CD14-positive monocyte (primary cell): ENCODE data around the gene CMTM3. TPM values are rescaled to one million over a fixed set of nuclear protein-coding genes. Genes with fewer than 3 reads are reported as not detected.

Experiments
- DNase-seq, 3 donors: peaks; one replicate each; pipeline ENCODE4 v3.0.0-alpha.2; 2011 to 2022
- H2AFZ ChIP-seq: 2 replicates; pipeline ENCODE4 v1.6.0; 2012; ENCODE audit warnings: mild to moderate bottlenecking, low read depth, low read length, inconsistent platforms; ENCODE audit not compliant: insufficient read depth, poor library complexity, severe bottlenecking
- H3K27ac ChIP-seq, 2 donors: 1 replicate in 1 of 2; 2 replicates in 1 of 2; pipeline ENCODE4 v1.5.1; 2012 to 2013; ENCODE audit warnings: low read length in 2 of 2, control low read depth in 1 of 2, inconsistent platforms in 1 of 2, low read depth in 1 of 2, mild to moderate bottlenecking in 1 of 2
- H3K27me3 ChIP-seq, 2 donors: one replicate each; pipeline versions ENCODE4 v1.6.0 to v1.6.1; 2011 to 2013; ENCODE audit warnings: low read length in 2 of 2; ENCODE audit not compliant: control insufficient read depth in 2 of 2, insufficient read depth in 2 of 2
- H3K36me3 ChIP-seq, 2 donors: replicated peaks in 1 of 2; 1 replicate in 1 of 2; 2 replicates in 1 of 2; pipeline versions ENCODE4 v1.5.1 to v1.6.1; 2012 to 2013; ENCODE audit warnings: low read length in 2 of 2, control low read depth in 1 of 2, inconsistent platforms in 1 of 2, mild to moderate bottlenecking in 1 of 2; ENCODE audit not compliant: insufficient read depth in 2 of 2, control insufficient read depth in 1 of 2
- H3K4me1 ChIP-seq, 2 donors: 1 replicate in 1 of 2; 2 replicates in 1 of 2; pipeline versions ENCODE4 v1.5.1 to v1.6.1; 2012 to 2013; ENCODE audit warnings: low read length in 2 of 2, control low read depth in 1 of 2, inconsistent platforms in 1 of 2, mild to moderate bottlenecking in 1 of 2, moderate library complexity in 1 of 2; ENCODE audit not compliant: insufficient read depth in 2 of 2, control insufficient read depth in 1 of 2
- H3K4me2 ChIP-seq: replicated peaks from 2 replicates; pipeline ENCODE3; 2012; ENCODE audit warnings: low read length, moderate library complexity, mild to moderate bottlenecking; ENCODE audit not compliant: poor library complexity, severe bottlenecking; ENCODE audit errors: extremely low read depth
- H3K4me3 ChIP-seq, 3 experiments: fragments of 200-600 bp in 1 of 3; sonication (generic) in 1 of 3; replicated peaks in 1 of 3; 1 replicate in 2 of 3; 2 replicates in 1 of 3; pipeline ENCODE4 v1.5.1; 2011 to 2013; ENCODE audit warnings: low read length in 3 of 3, mild to moderate bottlenecking in 3 of 3, control low read depth in 2 of 3, low read depth in 2 of 3, inconsistent platforms in 1 of 3, moderate library complexity in 1 of 3
- H3K79me2 ChIP-seq: 2 replicates; pipeline ENCODE4 v1.6.0; 2012; ENCODE audit warnings: mild to moderate bottlenecking, control low read depth, inconsistent platforms, low read length, moderate library complexity; ENCODE audit not compliant: insufficient read depth
- H3K9ac ChIP-seq: 2 replicates; pipeline ENCODE4 v1.6.0; 2017; ENCODE audit warnings: low read length, mild to moderate bottlenecking; ENCODE audit not compliant: insufficient read depth, poor library complexity, severe bottlenecking
- H3K9me3 ChIP-seq, 2 donors: replicated peaks in 1 of 2; 1 replicate in 1 of 2; 2 replicates in 1 of 2; pipeline versions ENCODE4 v1.5.1 to v1.6.1; 2012 to 2013; ENCODE audit warnings: low read length in 2 of 2, control low read depth in 1 of 2; ENCODE audit not compliant: control insufficient read depth in 1 of 2, insufficient read depth in 1 of 2
- H4K20me1 ChIP-seq: 2 replicates; pipeline ENCODE4 v1.6.0; 2012; ENCODE audit warnings: mild to moderate bottlenecking, low read length, control low read depth, moderate library complexity; ENCODE audit not compliant: insufficient read depth
- H3K27ac Mint-ChIP-seq, 7 donors: one replicate each; pipeline ENCODE4 v1.8.0; 2020; ENCODE audit warnings: mild to moderate bottlenecking in 7 of 7, mixed read lengths in 7 of 7, moderate library complexity in 6 of 7, inconsistent platforms in 2 of 7
- H3K27me3 Mint-ChIP-seq, 3 donors: one replicate each; pipeline ENCODE4 v1.8.0; 2021 to 2022; ENCODE audit warnings: low read depth in 3 of 3, mild to moderate bottlenecking in 3 of 3, mixed read lengths in 3 of 3, moderate library complexity in 3 of 3, inconsistent platforms in 1 of 3
- H3K36me3 Mint-ChIP-seq, 2 donors: one replicate each; pipeline ENCODE4 v1.8.0; 2020; ENCODE audit warnings: mixed read lengths in 2 of 2, inconsistent platforms in 1 of 2, mild to moderate bottlenecking in 1 of 2
- H3K4me1 Mint-ChIP-seq: one replicate; pipeline ENCODE4 v1.8.0; 2020; ENCODE audit warnings: mild to moderate bottlenecking, mixed read lengths
- H3K4me3 Mint-ChIP-seq, 2 donors: one replicate each; pipeline ENCODE4 v1.8.0; 2020; ENCODE audit warnings: mild to moderate bottlenecking in 2 of 2, mixed read lengths in 2 of 2, moderate library complexity in 1 of 2
- H3K9me3 Mint-ChIP-seq, 7 donors: one replicate each; pipeline ENCODE4 v1.8.0; 2020 to 2022; ENCODE audit warnings: mixed read lengths in 7 of 7, mild to moderate bottlenecking in 6 of 7, moderate library complexity in 6 of 7, inconsistent platforms in 2 of 7
- WGBS: methylation state at CpG from one replicate; pipeline ENCODE4 v1.1.5; 2013; ENCODE audit warnings: missing lambda C conversion rate; ENCODE audit not compliant: insufficient coverage; 5-methylcytosine and 5-hydroxymethylcytosine counted together
- intact Hi-C, 2 donors: fragments of 100-400 bp; cut with micrococcal nuclease; formaldehyde crosslinking; loops; one replicate each; pipeline versions ENCODE4 v1.15.0 to v1.15.1; 2023
- polyA plus RNA-seq, 3 donors: library from polyadenylated mRNA; depleted of rRNA in 1 of 3; unstranded in 2 of 3; stranded (reverse) in 1 of 3; fragments of 300-500 nt in 2 of 3; fragments of >200 nt in 1 of 3; fragmentation: Illumina TruSeq in 2 of 3; gene quantifications; 1 replicate in 2 of 3; 2 replicates in 1 of 3; pipeline ENCODE4 v1.2.3, GENCODE V29; 2012 to 2021
- TF ChIP-seq, protein P1 (sequence below): fragments of 200-600 bp; IDR thresholded peaks from one replicate; pipeline ENCODE4 v1.8.0; 2022; ENCODE audit warnings: antibody characterized with exemption, mild to moderate bottlenecking

The CMTM3 gene
- polyA plus RNA-seq, 3 donors, result 125 to 131 (median 126) TPM

DNA sequence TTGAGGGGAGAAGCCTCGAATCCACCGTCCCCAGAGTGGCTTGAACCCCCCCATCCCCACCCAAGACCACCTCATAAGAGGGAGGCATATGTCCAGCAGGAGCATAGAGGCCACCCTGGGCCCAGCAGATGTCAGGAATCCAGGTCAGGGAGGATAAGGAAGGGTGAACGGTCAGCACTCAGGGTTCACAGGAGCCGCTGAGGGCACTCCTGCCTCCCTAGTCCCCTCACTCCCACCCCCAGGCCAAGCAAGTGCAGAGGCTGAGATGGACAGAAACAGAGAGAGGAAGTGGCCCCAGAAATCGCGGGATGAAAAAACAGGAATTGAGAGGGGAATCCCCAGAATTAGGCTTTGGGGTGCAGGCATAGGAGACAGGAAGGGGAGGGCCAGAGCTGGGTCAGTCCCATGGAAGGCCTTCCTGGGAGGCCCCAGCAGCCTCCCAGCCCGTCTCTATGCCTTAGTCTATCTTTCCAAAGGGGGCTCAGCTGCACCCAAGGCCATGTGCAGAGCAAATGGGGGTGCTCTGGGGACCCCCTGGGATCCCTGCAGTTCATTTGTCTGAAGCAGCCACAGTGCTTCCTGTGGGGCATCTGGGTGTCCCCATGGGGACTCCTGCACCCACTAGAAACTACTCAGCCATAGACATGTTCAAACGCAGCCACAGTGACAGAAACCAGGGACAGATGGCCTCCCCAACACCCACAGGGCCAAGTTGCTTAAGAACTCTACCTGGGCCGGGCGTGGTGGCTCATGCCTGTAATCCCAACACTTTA is 1.7 kb downstream of the CMTM3 start:
- intact Hi-C loops, result loop anchor here (2.0 to 10.0 kb wide), 3 partner anchors 199 to 259 kb away; no protein-coding TSS in a partner anchor
- peaks cover 44% of the 10 kb centered on the region for H3K4me1 Mint-ChIP-seq
- DNase-seq, result peak; percentile 47 to 77 (median 71)
- TF ChIP-seq, protein P1, sequence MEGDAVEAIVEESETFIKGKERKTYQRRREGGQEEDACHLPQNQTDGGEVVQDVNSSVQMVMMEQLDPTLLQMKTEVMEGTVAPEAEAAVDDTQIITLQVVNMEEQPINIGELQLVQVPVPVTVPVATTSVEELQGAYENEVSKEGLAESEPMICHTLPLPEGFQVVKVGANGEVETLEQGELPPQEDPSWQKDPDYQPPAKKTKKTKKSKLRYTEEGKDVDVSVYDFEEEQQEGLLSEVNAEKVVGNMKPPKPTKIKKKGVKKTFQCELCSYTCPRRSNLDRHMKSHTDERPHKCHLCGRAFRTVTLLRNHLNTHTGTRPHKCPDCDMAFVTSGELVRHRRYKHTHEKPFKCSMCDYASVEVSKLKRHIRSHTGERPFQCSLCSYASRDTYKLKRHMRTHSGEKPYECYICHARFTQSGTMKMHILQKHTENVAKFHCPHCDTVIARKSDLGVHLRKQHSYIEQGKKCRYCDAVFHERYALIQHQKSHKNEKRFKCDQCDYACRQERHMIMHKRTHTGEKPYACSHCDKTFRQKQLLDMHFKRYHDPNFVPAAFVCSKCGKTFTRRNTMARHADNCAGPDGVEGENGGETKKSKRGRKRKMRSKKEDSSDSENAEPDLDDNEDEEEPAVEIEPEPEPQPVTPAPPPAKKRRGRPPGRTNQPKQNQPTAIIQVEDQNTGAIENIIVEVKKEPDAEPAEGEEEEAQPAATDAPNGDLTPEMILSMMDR, result no peak
- Histone ChIP-seq H3K9ac (peak overlapping the region; percentile 88), H3K27ac (peak overlapping the region; percentile 76 to 90), H3K36me3 (peaks cover 29 to 39% of the 10 kb centered on the region in 2 donors), H3K27me3 (no peaks in the 10 kb centered on the region), H3K9me3 (peaks cover 0 to 8% of the 10 kb centered on the region in 2 donors), H3K4me3 (peak overlapping the region; percentile 74 to 91 (median 91)), H3K79me2 (peaks cover 52% of the 10 kb centered on the region), H4K20me1 (peaks cover 52% of the 10 kb centered on the region), H2AFZ (peak overlapping the region; percentile 82), H3K4me2 (peak overlapping the region; percentile 94), H3K4me1 (peaks cover 42 to 47% of the 10 kb centered on the region in 2 donors)
- peaks cover 30 to 44% of the 10 kb centered on the region in 2 donors for H3K36me3 Mint-ChIP-seq
- H3K9me3 Mint-ChIP-seq, result peaks cover 0 to 9% (median 6%) of the 10 kb centered on the region in 7 donors
- 0% methylated on average over 3 of the region's 10 CpGs for WGBS
- peak overlapping the region; percentile 81 to 95 for H3K4me3 Mint-ChIP-seq
- H3K27ac Mint-ChIP-seq, result peak overlapping the region; percentile 75 to 91 (median 88)
- peaks cover 7 to 15% (median 9%) of the 10 kb centered on the region in 3 donors for H3K27me3 Mint-ChIP-seq

DNA sequence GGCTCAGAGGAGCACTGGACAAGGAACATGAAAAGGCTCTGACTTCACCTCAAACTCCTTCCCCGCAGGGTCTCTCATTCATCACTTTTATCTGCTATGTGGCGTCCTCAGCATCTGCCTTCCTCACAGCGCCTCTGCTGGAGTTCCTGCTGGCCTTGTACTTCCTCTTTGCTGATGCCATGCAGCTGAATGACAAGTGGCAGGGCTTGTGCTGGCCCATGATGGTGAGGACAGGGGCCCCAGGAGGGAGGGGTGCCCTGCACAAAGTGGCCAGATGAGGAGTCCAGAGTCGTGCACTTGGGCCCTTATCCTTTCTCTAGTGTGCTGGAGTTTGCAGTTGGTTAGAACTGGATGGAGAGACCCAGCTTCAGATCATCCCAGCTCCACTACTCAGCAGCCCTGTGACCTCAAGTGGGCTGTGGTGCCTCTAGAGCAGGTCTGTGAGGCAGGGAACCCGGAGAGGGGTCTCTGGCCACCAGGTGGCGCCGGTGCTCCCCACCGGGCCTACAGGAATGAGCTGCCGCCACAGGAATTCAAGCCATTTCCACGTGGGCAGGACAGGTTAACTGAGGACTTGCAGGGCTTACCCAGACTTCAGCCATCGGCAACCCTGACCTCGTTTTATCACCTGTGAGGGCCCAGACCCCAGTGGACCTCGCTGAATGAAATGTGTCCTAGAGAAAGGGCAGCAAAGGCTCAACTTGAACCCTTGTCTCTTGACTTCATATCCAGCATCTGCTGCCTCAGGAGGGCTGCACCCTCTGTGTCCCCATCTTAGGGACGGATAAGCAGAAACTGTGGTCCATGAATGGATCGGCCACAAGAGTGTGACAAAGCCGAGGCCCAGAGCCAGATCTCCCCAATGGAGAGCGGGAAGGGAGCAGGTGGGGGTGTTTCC is 4.0 kb downstream of the CMTM3 start:
- Mint-ChIP-seq H3K36me3 (peaks cover 52 to 62% of the 10 kb centered on the region in 2 donors), H3K4me1 (peaks cover 41% of the 10 kb centered on the region), H3K27ac (peak overlapping the region; percentile 21 to 87 (median 71)), H3K27me3 (peaks cover 6 to 9% (median 7%) of the 10 kb centered on the region in 3 donors), H3K9me3 (peaks cover 0 to 1% (median 0%) of the 10 kb centered on the region in 7 donors), H3K4me3 (peak overlapping the region in 1 of 2 donors; percentile 16)
- 19% methylated on average over 13 of the region's 17 CpGs for WGBS
- H2AFZ ChIP-seq, result no peak overlapping the region
- H3K4me1 ChIP-seq, result peaks cover 42 to 45% of the 10 kb centered on the region in 2 donors
- H3K9me3 ChIP-seq, result no peaks in the 10 kb centered on the region
- H3K27me3 ChIP-seq, result no peaks in the 10 kb centered on the region
- intact Hi-C loops, result loop anchor here (5.0 to 10.0 kb wide), 2 partner anchors 201 to 256 kb away; no protein-coding TSS in a partner anchor
- DNase-seq, result peak; percentile 47 to 68 (median 65)
- peak overlapping the region; percentile 39 to 40 for H3K27ac ChIP-seq
- H3K4me2 ChIP-seq, result peak overlapping the region; percentile 15
- peak overlapping the region in 1 of 3 experiments; percentile 11 for H3K4me3 ChIP-seq
- H3K36me3 ChIP-seq, result peaks cover 52 to 62% of the 10 kb centered on the region in 2 donors
- H3K9ac ChIP-seq, result peak overlapping the region; percentile 21
- H4K20me1 ChIP-seq, result peaks cover 75% of the 10 kb centered on the region
- peaks cover 52% of the 10 kb centered on the region for H3K79me2 ChIP-seq
- TF ChIP-seq, protein P1, result peak; percentile 72
